H1 (cell line): Measurements from ENCODE around the gene C9orf50. TPM values are rescaled to one million over a fixed set of nuclear protein-coding genes. Genes with fewer than 3 reads are reported as not detected.

Experiments used
- CTCF ChIA-PET: fragments of 300-600 bp; sonication (Branson Sonifier 250); formaldehyde crosslinking; loops from one replicate; lab custom pipeline; 2021; ENCODE audit not compliant: partially characterized antibody; lab: Charles Lee
- POLR2A ChIA-PET: fragments of 300-600 bp; sonication (Branson Sonifier 250); formaldehyde crosslinking; loops from one replicate; lab custom pipeline; 2021; ENCODE audit warnings: inconsistent platforms; ENCODE audit not compliant: partially characterized antibody; lab: Charles Lee
- DNase-seq, 2 experiments: peaks; one replicate each; pipeline versions ENCODE4 v3.0.0 to v3.0.0-alpha.2; 2010 to 2022; ENCODE audit warnings: low spot score in 2 of 2, low read depth in 1 of 2, mixed read lengths in 1 of 2
- FAIRE-seq: peaks from 2 replicates; lab custom pipeline; 2011; peaks lifted over from hg19 to GRCh38; lab: Jason Lieb, UNC
- H2AFZ ChIP-seq: 2 replicates; pipeline ENCODE4 v1.8.1; 2012; ENCODE audit warnings: low read length, inconsistent platforms
- H2AK5ac ChIP-seq: 2 replicates; pipeline ENCODE4 v1.6.1; 2013; ENCODE audit warnings: low read depth, low read length
- H2BK120ac ChIP-seq: replicated peaks from 2 replicates; pipeline ENCODE3; 2013; ENCODE audit warnings: low read depth, low read length, inconsistent platforms
- H2BK12ac ChIP-seq: 2 replicates; pipeline ENCODE4 v1.6.1; 2013; ENCODE audit warnings: low read depth, low read length
- H2BK15ac ChIP-seq: 2 replicates; pipeline ENCODE4 v1.6.1; 2013; ENCODE audit warnings: low read length
- H2BK20ac ChIP-seq: 2 replicates; pipeline ENCODE4 v1.6.1; 2013; ENCODE audit warnings: low read length
- H2BK5ac ChIP-seq: 2 replicates; pipeline ENCODE4 v1.6.1; 2013; ENCODE audit warnings: low read depth, low read length
- H3K14ac ChIP-seq: 2 replicates; pipeline ENCODE4 v1.6.1; 2013; ENCODE audit warnings: inconsistent platforms; ENCODE audit not compliant: insufficient read length
- H3K18ac ChIP-seq: 2 replicates; pipeline ENCODE4 v1.6.1; 2013; ENCODE audit warnings: low read length; ENCODE audit errors: extremely low read depth
- H3K23ac ChIP-seq: 2 replicates; pipeline ENCODE4 v1.6.1; 2013; ENCODE audit warnings: inconsistent platforms; ENCODE audit not compliant: insufficient read length
- H3K23me2 ChIP-seq: 2 replicates; pipeline ENCODE4 v1.6.1; 2013; ENCODE audit warnings: low read depth, low read length
- H3K27ac ChIP-seq: 2 replicates; pipeline ENCODE4 v1.6.1; 2011; ENCODE audit warnings: low read depth, low read length, inconsistent platforms
- H3K27me3 ChIP-seq, 4 experiments: replicated peaks in 1 of 4; 1 replicate in 1 of 4; 2 replicates in 3 of 4; pipeline versions ENCODE4 v1.6.1 to v1.8.1; 2011 to 2013; ENCODE audit warnings: low read length in 3 of 4, mild to moderate bottlenecking in 3 of 4, inconsistent platforms in 2 of 4, mixed read lengths in 2 of 4, moderate library complexity in 1 of 4; ENCODE audit not compliant: control insufficient read depth in 3 of 4, insufficient read depth in 3 of 4; ENCODE audit errors: extremely low read depth in 1 of 4
- H3K36me3 ChIP-seq, 4 experiments: 2 replicates each; pipeline versions ENCODE4 v1.6.1 to v1.8.1; 2011 to 2013; ENCODE audit warnings: mild to moderate bottlenecking in 4 of 4, low read length in 3 of 4, moderate library complexity in 2 of 4, control low read depth in 1 of 4, inconsistent platforms in 1 of 4; ENCODE audit not compliant: insufficient read depth in 4 of 4, control insufficient read depth in 2 of 4
- H3K4ac ChIP-seq: replicated peaks from 2 replicates; pipeline ENCODE3; 2013; ENCODE audit warnings: low read length, low read depth, mixed read lengths, inconsistent platforms; ENCODE audit not compliant: insufficient read length
- H3K4me1 ChIP-seq, 4 experiments: replicated peaks in 1 of 4; 1 replicate in 1 of 4; 2 replicates in 3 of 4; pipeline versions ENCODE4 v1.6.1 to v1.8.1; 2011 to 2013; ENCODE audit warnings: low read length in 3 of 4, inconsistent platforms in 2 of 4, mixed read lengths in 1 of 4; ENCODE audit not compliant: insufficient read depth in 4 of 4, control insufficient read depth in 3 of 4
- H3K4me2 ChIP-seq, 2 experiments: 2 replicates each; pipeline versions ENCODE4 v1.6.1 to v1.8.1; 2011 to 2013; ENCODE audit warnings: low read depth in 2 of 2, low read length in 2 of 2, control low read depth in 1 of 2, inconsistent platforms in 1 of 2, mild to moderate bottlenecking in 1 of 2; ENCODE audit not compliant: insufficient read depth in 1 of 2
- H3K4me3 ChIP-seq, 4 experiments: fragments of 200-600, 300-600 bp in 1 of 4; sonication (generic), shearing (Covaris generic), sonication (Bioruptor Twin) in 1 of 4; 2 replicates each; pipeline versions ENCODE4 v1.5.1 to v1.8.1; 2011 to 2016; ENCODE audit warnings: low read length in 4 of 4, low read depth in 3 of 4, control low read depth in 2 of 4, inconsistent platforms in 2 of 4, mild to moderate bottlenecking in 2 of 4, mixed read lengths in 1 of 4, moderate library complexity in 1 of 4; ENCODE audit not compliant: insufficient read depth in 2 of 4; ENCODE audit errors: extremely low read depth in 1 of 4
- H3K56ac ChIP-seq: replicated peaks from 2 replicates; pipeline ENCODE3; 2013; ENCODE audit warnings: low read depth, mild to moderate bottlenecking, mixed read lengths, low read length, inconsistent platforms; ENCODE audit not compliant: insufficient read length
- H3K79me1 ChIP-seq: 2 replicates; pipeline ENCODE4 v1.6.1; 2013; ENCODE audit warnings: low read depth, low read length, control low read depth
- H3K79me2 ChIP-seq, 2 experiments: 2 replicates each; pipeline versions ENCODE4 v1.6.1 to v1.8.1; 2012 to 2013; ENCODE audit warnings: low read length in 2 of 2, mild to moderate bottlenecking in 2 of 2, inconsistent platforms in 1 of 2; ENCODE audit not compliant: insufficient read depth in 2 of 2, control insufficient read depth in 1 of 2
- H3K9ac ChIP-seq, 4 experiments: replicated peaks in 1 of 4; 1 replicate in 1 of 4; 2 replicates in 3 of 4; pipeline versions ENCODE4 v1.6.1 to v1.8.1; 2011 to 2013; ENCODE audit warnings: low read depth in 3 of 4, low read length in 3 of 4, control low read depth in 2 of 4, mild to moderate bottlenecking in 2 of 4, moderate library complexity in 2 of 4, inconsistent platforms in 1 of 4; ENCODE audit errors: extremely low read depth in 1 of 4
- H3K9me3 ChIP-seq, 2 experiments: 2 replicates each; pipeline versions ENCODE4 v1.6.1 to v1.8.1; 2012 to 2013; ENCODE audit warnings: mild to moderate bottlenecking in 2 of 2, moderate library complexity in 2 of 2, control low read depth in 1 of 2, inconsistent platforms in 1 of 2, low read depth in 1 of 2, low read length in 1 of 2, mixed read lengths in 1 of 2; ENCODE audit not compliant: insufficient read depth in 2 of 2
- H4K20me1 ChIP-seq, 2 experiments: replicated peaks in 1 of 2; 2 replicates each; pipeline versions ENCODE3 to v1.8.1; 2011 to 2013; ENCODE audit warnings: inconsistent platforms in 2 of 2, low read length in 2 of 2, mild to moderate bottlenecking in 1 of 2; ENCODE audit not compliant: insufficient read depth in 2 of 2, control insufficient read depth in 1 of 2
- H4K5ac ChIP-seq: 2 replicates; pipeline ENCODE4 v1.6.1; 2013; ENCODE audit warnings: low read length, low read depth, mixed read lengths, inconsistent platforms; ENCODE audit not compliant: insufficient read length
- H4K8ac ChIP-seq: 2 replicates; pipeline ENCODE4 v1.8.0; 2013; ENCODE audit warnings: mild to moderate bottlenecking, moderate library complexity, low read length, inconsistent platforms; ENCODE audit not compliant: insufficient read depth; ENCODE audit errors: extremely low read depth
- H4K91ac ChIP-seq: replicated peaks from 2 replicates; pipeline ENCODE3; 2013; ENCODE audit warnings: low read length, mixed read lengths, inconsistent platforms; ENCODE audit not compliant: insufficient read length
- CBX5 ChIP-seq: fragments of 300-800, 300-1000 bp; sonication (generic); IDR thresholded peaks from 2 replicates; pipeline ENCODE4 v1.7.1; 2016; ENCODE audit warnings: antibody characterized with exemption, low read length, low read depth
- CREB1 ChIP-seq: IDR thresholded peaks from 2 replicates; pipeline ENCODE4 v1.6.1; 2012; ENCODE audit warnings: inconsistent platforms
- CTBP2 ChIP-seq: IDR thresholded peaks from 2 replicates; pipeline ENCODE4 v1.7.0; 2011; ENCODE audit warnings: borderline replicate concordance, mild to moderate bottlenecking, moderate library complexity, mixed read lengths, low read length; ENCODE audit not compliant: insufficient read depth, insufficient read length
- EP300 ChIP-seq, 2 experiments: IDR thresholded peaks; 1 replicate in 1 of 2; 2 replicates in 1 of 2; pipeline ENCODE4 v1.6.1; 2011 to 2012; ENCODE audit warnings: low read depth in 2 of 2, low read length in 2 of 2, mild to moderate bottlenecking in 2 of 2, borderline replicate concordance in 1 of 2, inconsistent platforms in 1 of 2, moderate library complexity in 1 of 2
- RAD21 ChIP-seq, 2 experiments: IDR thresholded peaks in 1 of 2; conservative IDR thresholded peaks in 1 of 2; 2 replicates each; pipeline ENCODE4 v1.6.1; 2011; ENCODE audit warnings: low read depth in 2 of 2, low read length in 2 of 2, improper control_type of control experiment in 1 of 2, inconsistent platforms in 1 of 2, mild to moderate bottlenecking in 1 of 2, moderate library complexity in 1 of 2
- RXRA ChIP-seq: IDR thresholded peaks from 2 replicates; pipeline ENCODE4 v1.6.1; 2011; ENCODE audit warnings: low read depth, mild to moderate bottlenecking, low read length, moderate library complexity; ENCODE audit not compliant: insufficient read depth
- SUZ12 ChIP-seq: fragments of 200-600 bp; sonication (generic); IDR thresholded peaks from 2 replicates; pipeline ENCODE4 v1.6.1; 2012; ENCODE audit warnings: mild to moderate bottlenecking, inconsistent platforms, low read length, moderate library complexity, mixed read lengths
- WGBS, 2 experiments: shearing (Covaris generic) in 1 of 2; methylation state at CpG; one replicate each; pipeline versions ENCODE4 v1.1.6 to v1.1.7; 2013 to 2015; ENCODE audit warnings: low lambda C conversion rate in 2 of 2, mixed read lengths in 2 of 2, inconsistent platforms in 1 of 2, low coverage in 1 of 2, missing lambda C conversion rate in 1 of 2; ENCODE audit not compliant: insufficient replicate concordance in 2 of 2, insufficient coverage in 1 of 2, insufficient read length in 1 of 2; ENCODE audit errors: extremely low coverage in 1 of 2, missing lambda C conversion rate in 1 of 2; 5-methylcytosine and 5-hydroxymethylcytosine counted together
- polyA plus RNA-seq, 7 experiments: library from polyadenylated mRNA; depleted of rRNA in 3 of 7; stranded (reverse) in 5 of 7; unstranded in 2 of 7; fragments of >200 nt in 5 of 7; fragments of 200-250 nt in 2 of 7; gene quantifications; 1 replicate in 5 of 7; 2 replicates in 1 of 7; 4 replicates in 1 of 7; pipeline versions ENCODE4 v1.2.1 to v1.2.3, GENCODE V29; 2011 to 2013; ENCODE audit warnings: missing spikeins in 2 of 7, mixed read lengths in 2 of 7
- total RNA-seq: library from RNA; stranded (reverse); fragmentation: NEBNext Ultra II Directional; extraction: Animal tissue kit (Norgen Biotek cat#: 25700); gene quantifications from 2 replicates; pipeline ENCODE4 v1.2.1, GENCODE V29; 2021
- TF ChIP-seq, protein P1 (sequence below): IDR thresholded peaks from 2 replicates; pipeline ENCODE4 v1.6.1; 2012; ENCODE audit warnings: low read length, inconsistent platforms

Gene C9orf50
- total and polyA plus RNA-seq, 2 of the 8 experiments (the other 6 are each of a cell fraction or from before 2014, with no cell fraction given): not detected

DNA sequence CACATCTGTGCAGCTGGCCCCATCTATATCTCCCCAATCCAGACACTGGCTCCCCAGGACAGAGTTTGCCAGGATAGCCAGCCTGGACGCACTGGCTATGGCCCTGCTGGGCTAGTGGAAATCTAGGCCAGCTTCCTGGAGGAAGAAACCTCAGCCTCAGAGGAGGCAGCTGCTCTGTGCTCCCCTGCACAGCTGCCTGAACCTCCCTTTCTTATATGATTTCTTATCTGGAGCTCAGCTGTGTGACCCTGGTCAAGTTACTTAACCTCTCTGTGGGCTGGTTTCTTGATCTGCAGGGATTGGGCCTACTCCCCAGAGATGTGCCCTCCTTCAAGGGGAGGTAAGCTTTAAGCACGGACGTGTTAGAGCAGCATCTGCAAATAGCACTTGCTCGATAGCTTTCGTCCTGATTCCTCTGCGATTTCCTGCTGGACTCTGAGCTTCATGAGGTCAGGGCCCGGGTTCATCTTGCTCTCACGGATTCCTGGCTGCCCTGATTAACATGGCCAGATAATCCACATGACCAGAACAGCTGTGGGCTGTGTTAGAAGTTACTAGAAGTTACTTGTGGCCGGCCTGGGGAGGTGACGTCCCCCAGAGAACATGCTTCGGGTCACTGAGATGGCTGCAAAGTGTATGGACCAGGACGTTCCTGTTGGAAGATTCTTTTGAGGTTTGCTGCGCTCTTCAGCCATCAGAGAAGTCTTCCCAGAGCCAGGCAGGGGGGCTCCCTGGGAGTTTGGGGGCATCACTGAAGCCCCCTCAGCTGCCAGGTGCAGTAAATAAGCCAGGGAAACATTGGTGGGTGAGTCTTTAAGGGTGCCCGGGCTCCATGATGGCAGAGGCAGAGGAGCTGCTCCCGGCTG, 14.5 kb downstream of the C9orf50 start:
- Histone ChIP-seq H3K56ac (no peak overlapping the region), H3K9ac (no peak overlapping the region), H3K79me2 (no peaks in the 10 kb centered on the region), H2BK15ac (peak overlapping the region; percentile 75), H3K4me3 (no peak overlapping the region), H3K14ac (no peak overlapping the region), H3K23me2 (peaks cover 8% of the 10 kb centered on the region; the same call in 1 of the 2 replicates), H3K36me3 (no peaks in the 10 kb centered on the region), H2BK20ac (peak overlapping the region; percentile 86; the same call in 1 of the 2 replicates), H3K27ac (no peak overlapping the region), H3K9me3 (no peaks in the 10 kb centered on the region), H3K79me1 (no peaks in the 10 kb centered on the region), H3K23ac (no peak overlapping the region), H3K27me3 (peaks cover 0 to 7% (median 4%) of the 10 kb centered on the region in 4 experiments; a peak in 4 of 7 replicates), H3K4me2 (no peak overlapping the region), H4K8ac (0 out of 2 replicates have a peak overlapping the region, but pooled peaks have one; percentile 5), H3K4me1 (peaks cover 0 to 19% (median 13%) of the 10 kb centered on the region in 4 experiments; a peak in 6 of 7 replicates), H3K18ac (peak overlapping the region; percentile 71), H2AFZ (no peak overlapping the region), H4K20me1 (no peaks in the 10 kb centered on the region), H3K4ac (peak overlapping the region; percentile 49), H4K5ac (no peak overlapping the region), H2BK12ac (peak overlapping the region; percentile 72; the same call in 1 of the 2 replicates), H2BK120ac (peak overlapping the region; percentile 31), H2AK5ac (peak overlapping the region; percentile 82; the same call in 1 of the 2 replicates), H2BK5ac (peak overlapping the region; percentile 76; the same call in 1 of the 2 replicates), H4K91ac (peak overlapping the region; percentile 77)
- FAIRE-seq (no peak), DNase-seq (no peak)
- ChIA-PET CTCF (interaction anchor here (0.8 to 3.3 kb wide), 23 partner anchors 8 to 477 kb away, joined by 3 to 19 read pairs (median 4); partner anchors contain the start of gene NTMT1), POLR2A (interaction anchor here (0.6 to 2.0 kb wide), 11 partner anchors 10 to 466 kb away, joined by 3 to 5 read pairs (median 4); no protein-coding TSS in a partner anchor)
- WGBS, 2 experiments: 86% methylated on average over 15 of the region's 15 CpGs; no CpG with 5 or more reads in 1 of the 2 experiments
- no peak for TF ChIP-seq RAD21 (IDR thresholded peaks at IDR 0.05 in 1 of 2, conservative IDR thresholded peaks at IDR 0.05 in 1 of 2; ENCODE audit: low read depth in 2 of 2, low read length in 2 of 2)
- no peak for TF ChIP-seq CREB1
- TF ChIP-seq, protein P1, sequence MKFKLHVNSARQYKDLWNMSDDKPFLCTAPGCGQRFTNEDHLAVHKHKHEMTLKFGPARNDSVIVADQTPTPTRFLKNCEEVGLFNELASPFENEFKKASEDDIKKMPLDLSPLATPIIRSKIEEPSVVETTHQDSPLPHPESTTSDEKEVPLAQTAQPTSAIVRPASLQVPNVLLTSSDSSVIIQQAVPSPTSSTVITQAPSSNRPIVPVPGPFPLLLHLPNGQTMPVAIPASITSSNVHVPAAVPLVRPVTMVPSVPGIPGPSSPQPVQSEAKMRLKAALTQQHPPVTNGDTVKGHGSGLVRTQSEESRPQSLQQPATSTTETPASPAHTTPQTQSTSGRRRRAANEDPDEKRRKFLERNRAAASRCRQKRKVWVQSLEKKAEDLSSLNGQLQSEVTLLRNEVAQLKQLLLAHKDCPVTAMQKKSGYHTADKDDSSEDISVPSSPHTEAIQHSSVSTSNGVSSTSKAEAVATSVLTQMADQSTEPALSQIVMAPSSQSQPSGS: no peak
- TF ChIP-seq CTBP2: no peak
- no peak for TF ChIP-seq RXRA
- TF ChIP-seq EP300 (IDR thresholded peaks at IDR 0.05; ENCODE audit: borderline replicate concordance in 1 of 2, low read depth in 2 of 2, low read length in 2 of 2): no peak
- no peak for TF ChIP-seq CBX5
- no peak for TF ChIP-seq SUZ12
